K562 (cell line): ENCODE measurements around the gene PBX4. TPM values are rescaled to one million over a fixed set of nuclear protein-coding genes. Genes with fewer than 3 reads are reported as not detected.

Experiments used
- ATAC-seq: fragments of 200-7000 bp; cut with Tn5 transposase; 3 replicates; pipeline ENCODE4 v1.9.1; 2020; ENCODE audit warnings: moderate library complexity
- BruUV-seq: library from RNA; stranded (reverse); fragments of 400-500 nt; replicated peaks from 2 replicates; lab custom pipeline; 2021; lab: Mats Ljungman, UMichigan
- CTCF ChIA-PET: fragments of 300-600 bp; formaldehyde crosslinking; extraction: SDS; loops from one replicate; lab custom pipeline; 2021; ENCODE audit warnings: low intra/inter-chr PET ratio; lab: Yijun Ruan, JAX
- POLR2A ChIA-PET: fragments of 300-600, 350-650 bp; sonication (Branson Sonifier 250); formaldehyde crosslinking; extraction: SDS; loops from one replicate; lab custom pipeline; 2021; ENCODE audit warnings: antibody characterized with exemption, inconsistent platforms; lab: Yijun Ruan, JAX
- DNase-seq, 4 experiments: peaks; one replicate each; pipeline versions ENCODE4 v3.0.0 to v3.0.0-alpha.2; 2011 to 2018; ENCODE audit warnings: low spot score in 3 of 4, mixed read lengths in 3 of 4; ENCODE audit errors: extremely low read depth in 1 of 4
- FAIRE-seq: peaks from 2 replicates; lab custom pipeline; 2011; peaks lifted over from hg19 to GRCh38; lab: Jason Lieb, UNC
- H2AFZ ChIP-seq: 2 replicates; pipeline ENCODE4 v1.6.0; 2011; ENCODE audit warnings: low read depth, low read length, control low read depth, inconsistent platforms
- H3K27ac ChIP-seq: fragments of 200-600 bp; 3 replicates; pipeline ENCODE4 v1.8.0; 2011; ENCODE audit warnings: low read depth, mild to moderate bottlenecking, control low read depth, inconsistent platforms, low read length, moderate library complexity, mixed read lengths; ENCODE audit errors: extremely low read depth
- H3K27me3 ChIP-seq, 2 experiments: fragments of 300-600 bp in 1 of 2; 2 replicates in 1 of 2; 3 replicates in 1 of 2; pipeline versions ENCODE4 v1.6.0 to v1.8.0; 2011; ENCODE audit warnings: inconsistent platforms in 2 of 2, low read length in 2 of 2, mild to moderate bottlenecking in 1 of 2, mixed read lengths in 1 of 2, moderate library complexity in 1 of 2; ENCODE audit not compliant: control insufficient read depth in 2 of 2, insufficient read depth in 2 of 2
- H3K36me3 ChIP-seq: fragments of 300-600 bp; 3 replicates; pipeline ENCODE4 v1.8.0; 2011; ENCODE audit warnings: mild to moderate bottlenecking, low read length, inconsistent platforms; ENCODE audit not compliant: control insufficient read depth, insufficient read depth
- H3K4me1 ChIP-seq, 2 experiments: fragments of 200-600 bp in 1 of 2; replicated peaks in 1 of 2; 2 replicates in 1 of 2; 3 replicates in 1 of 2; pipeline versions ENCODE4 v1.5.1 to v1.8.0; 2011; ENCODE audit warnings: inconsistent platforms in 2 of 2, low read length in 2 of 2, mild to moderate bottlenecking in 1 of 2, mixed read lengths in 1 of 2, moderate library complexity in 1 of 2; ENCODE audit not compliant: control insufficient read depth in 2 of 2, insufficient read depth in 2 of 2
- H3K4me2 ChIP-seq: 2 replicates; pipeline ENCODE4 v1.6.1; 2011; ENCODE audit warnings: low read length, control low read depth, inconsistent platforms, mixed read lengths; ENCODE audit not compliant: insufficient read depth
- H3K4me3 ChIP-seq: fragments of 200-600 bp; sonication (generic), shearing (Covaris generic); 2 replicates; pipeline ENCODE4 v1.5.1; 2016; ENCODE audit warnings: control low read depth, inconsistent platforms
- H3K79me2 ChIP-seq: fragments of 200-600 bp; 3 replicates; pipeline ENCODE4 v1.8.0; 2011; ENCODE audit warnings: low read length, inconsistent platforms; ENCODE audit not compliant: control insufficient read depth, insufficient read depth
- H3K9ac ChIP-seq, 2 experiments: 2 replicates each; pipeline versions ENCODE4 v1.6.0 to v1.6.1; 2011; ENCODE audit warnings: low read depth in 2 of 2, low read length in 2 of 2, control low read depth in 1 of 2, inconsistent platforms in 1 of 2, mild to moderate bottlenecking in 1 of 2, mixed read lengths in 1 of 2; ENCODE audit not compliant: insufficient read depth in 1 of 2
- H3K9me1 ChIP-seq: one replicate; pipeline ENCODE4 v1.6.0; 2011; ENCODE audit warnings: inconsistent platforms, mild to moderate bottlenecking, low read length, moderate library complexity; ENCODE audit not compliant: control insufficient read depth, insufficient read depth
- H3K9me3 ChIP-seq: replicated peaks from 2 replicates; pipeline ENCODE4 v1.5.1; 2011; ENCODE audit warnings: low read depth, low read length, inconsistent platforms; ENCODE audit not compliant: control insufficient read depth, insufficient read depth
- H4K20me1 ChIP-seq: replicated peaks from 2 replicates; pipeline ENCODE4 v1.6.1; 2011; ENCODE audit warnings: low read length, inconsistent platforms, mixed read lengths; ENCODE audit not compliant: control insufficient read depth, insufficient read depth
- BCOR ChIP-seq: fragments of 450-650 bp; IDR thresholded peaks from 2 replicates; pipeline ENCODE4 v1.6.1; 2016
- ELF2 ChIP-seq: fragments of 250-450 bp; sonication (Bioruptor Pico); IDR thresholded peaks from 2 replicates; pipeline ENCODE4 v1.5.0; 2021; ENCODE audit warnings: mild to moderate bottlenecking
- RBFOX2 ChIP-seq: fragments of 200-400 bp; formaldehyde crosslinking; IDR thresholded peaks from 2 replicates; pipeline ENCODE4 v1.6.1; 2017; ENCODE audit warnings: low read depth, mild to moderate bottlenecking, low read length, moderate library complexity
- ZFP36 ChIP-seq: fragments of 150-350 bp; IDR thresholded peaks from 2 replicates; pipeline ENCODE4 v1.6.1; 2018; ENCODE audit warnings: low read length, low read depth; ENCODE audit not compliant: partially characterized antibody
- ZNF217 ChIP-seq: sonication (generic); formaldehyde crosslinking; IDR thresholded peaks from 2 replicates; pipeline ENCODE4 v1.8.0; 2022; ENCODE audit warnings: mild to moderate bottlenecking, missing genetic modification reagents
- ZNF436 ChIP-seq: fragments of 250-450, 450-650 bp; sonication (Bioruptor Pico); formaldehyde crosslinking; IDR thresholded peaks from 2 replicates; pipeline ENCODE4 v1.7.0; 2020; ENCODE audit warnings: mild to moderate bottlenecking
- WGBS: fragments of 100-300 bp; shearing (Covaris generic); methylation state at CpG from one replicate; pipeline ENCODE4 v1.1.6; 2016; ENCODE audit warnings: low coverage, mixed read lengths; ENCODE audit not compliant: insufficient coverage; ENCODE audit errors: missing lambda C conversion rate; 5-methylcytosine and 5-hydroxymethylcytosine counted together
- in situ Hi-C: fragments of 300-500 bp; cut with MboI; formaldehyde crosslinking; loops from 4 replicates; pipeline ENCODE4 v1.15.0; 2018; ENCODE audit warnings: inconsistent platforms, mixed read lengths
- intact Hi-C: fragments of 100-400 bp; cut with micrococcal nuclease; formaldehyde crosslinking; loops from 2 replicates; pipeline ENCODE4 v1.14.2; 2022
- polyA plus RNA-seq, 8 experiments: library from polyadenylated mRNA; depleted of rRNA in 4 of 8; stranded (reverse) in 5 of 8; unstranded in 3 of 8; fragments of >200 nt; fragmentation: Nextera tagmentation in 2 of 8; fragmentation: Illumina TruSeq in 1 of 8; extraction: Ambion mirVana in 2 of 8; extraction: Trizol in 1 of 8; gene quantifications; 2 replicates each; pipeline versions ENCODE4 v1.2.1 to v1.2.3, GENCODE V29; 2011 to 2014; ENCODE audit warnings: inconsistent platforms in 1 of 8, missing spikeins in 1 of 8
- total RNA-seq, 7 experiments: library from RNA; depleted of rRNA in 6 of 7; stranded (reverse); fragments of >200 nt in 6 of 7; fragmentation: Illumina TruSeq in 2 of 7; extraction: Trizol in 2 of 7; gene quantifications; 2 replicates each; pipeline versions ENCODE4 v1.2.1 to v1.2.3, GENCODE V29; 2011 to 2021; ENCODE audit warnings: low replicate concordance in 1 of 7

The PBX4 gene
- total and polyA plus RNA-seq, 9 of the 15 experiments (the other 6 are each of a cell fraction or from before 2014, with no cell fraction given) = 0.11 to 3.8 (median 1.6) TPM; not detected in 1

DNA sequence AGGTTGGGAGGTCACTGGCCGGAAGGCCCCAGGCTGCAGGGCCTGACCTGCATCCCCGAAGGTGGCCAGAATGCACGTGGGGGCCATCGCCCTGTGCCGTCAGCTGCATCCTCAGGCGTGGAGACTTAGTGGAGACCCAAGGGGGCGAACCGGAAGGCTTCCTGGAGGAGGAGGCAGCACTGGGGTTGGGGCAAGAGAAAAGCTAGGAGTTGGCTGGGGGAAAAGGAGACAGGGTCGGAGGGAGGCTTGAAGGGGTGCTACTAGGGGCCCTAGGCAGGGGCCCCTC lies 91.2 kb downstream of the PBX4 start:
- H2AFZ ChIP-seq = no peak overlapping the region
- FAIRE-seq (no peak), DNase-seq (no peak), ATAC-seq (no peak)
- H3K27me3 ChIP-seq = no peaks in the 10 kb centered on the region
- peak; percentile 94 for TF ChIP-seq ZFP36
- TF ChIP-seq BCOR = 0 out of 2 replicates have a peak, but pooled peaks have one; percentile 30
- 0 out of 2 replicates have a peak, but pooled peaks have one; percentile 46 for TF ChIP-seq RBFOX2
- TF ChIP-seq ZNF217 (CRISPR knock-in tag) = no peak
- no peak for TF ChIP-seq ELF2 (CRISPR knock-in tag)
- peak; percentile 74; the same call in 1 of the 2 replicates for TF ChIP-seq ZNF436
- 0 out of 2 replicates have a peak, but pooled peaks cover 6% of the 10 kb centered on the region for H4K20me1 ChIP-seq
- in situ Hi-C loops = loop anchor here (25.0 kb wide), 1 partner anchor 110 kb away; the partner anchor contains the start of genes GMIP and LPAR2
- no peak overlapping the region for H3K4me3 ChIP-seq
- intact Hi-C loops = no loop called here
- H3K27ac ChIP-seq = no peak overlapping the region
- H3K9me1 ChIP-seq = peaks cover 8% of the 10 kb centered on the region
- H3K36me3 ChIP-seq = peaks cover 66% of the 10 kb centered on the region
- H3K4me1 ChIP-seq = peaks cover under 1 to 31% of the 10 kb centered on the region in 2 experiments
- BruUV-seq = no TSS peak
- ChIA-PET CTCF (no interaction called here), POLR2A (interaction anchor here (0.6 to 0.9 kb wide), 3 partner anchors 11 to 79 kb away, joined by 3 to 6 read pairs (median 3); partner anchors contain the start of gene NDUFA13)
- no peaks in the 10 kb centered on the region for H3K9me3 ChIP-seq
- no peak overlapping the region for H3K9ac ChIP-seq
- WGBS = 95% methylated on average over 8 of the region's 9 CpGs
- no peak overlapping the region for H3K4me2 ChIP-seq
- peaks cover 30% of the 10 kb centered on the region for H3K79me2 ChIP-seq
